ENCODE results near the gene KIAA1549. TPM values are rescaled to one million over a fixed set of nuclear protein-coding genes. Genes with fewer than 3 reads are reported as not detected.

KIAA1549 gene
- polyA plus RNA-seq, 2 of the 4 experiments (the other 2 are of a cell fraction): 4.1 to 4.7 TPM

DNA sequence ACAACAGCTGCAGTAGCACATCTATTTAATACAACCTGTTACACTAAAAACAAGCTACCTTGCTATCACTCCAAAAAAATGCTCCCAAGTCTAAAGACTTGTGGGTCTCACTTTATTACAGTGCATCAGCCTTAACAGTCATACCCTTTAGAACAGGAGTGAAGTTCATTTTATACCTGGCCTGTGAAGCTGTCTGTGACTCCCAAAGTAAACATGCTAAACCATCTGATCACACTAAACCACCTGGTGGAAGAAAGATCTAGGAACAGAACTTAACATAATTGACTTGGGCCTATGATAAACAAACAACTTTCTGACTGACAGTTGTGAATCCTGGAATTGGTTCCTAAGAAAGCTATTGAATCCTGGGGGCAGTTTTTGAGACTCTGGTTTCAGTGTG lies 102.3 kb downstream of the KIAA1549 start:
- ChIA-PET CTCF (interaction anchor here (0.6 kb wide), 1 partner anchor 683 kb away, joined by 3 read pairs; no protein-coding TSS in a partner anchor), POLR2A (interaction anchor here (0.7 kb wide), 1 partner anchor 103 kb away, joined by 3 read pairs; no protein-coding TSS in a partner anchor)
- Histone ChIP-seq H3K27ac (no peak overlapping the region), H3K4me1 (peaks cover 14% of the 10 kb centered on the region; the same call in 2 of the 3 replicates), H3K9me3 (no peaks in the 10 kb centered on the region), H3K4me2 (no peak overlapping the region), H3K4me3 (no peak overlapping the region)
- TF ChIP-seq, protein P1, sequence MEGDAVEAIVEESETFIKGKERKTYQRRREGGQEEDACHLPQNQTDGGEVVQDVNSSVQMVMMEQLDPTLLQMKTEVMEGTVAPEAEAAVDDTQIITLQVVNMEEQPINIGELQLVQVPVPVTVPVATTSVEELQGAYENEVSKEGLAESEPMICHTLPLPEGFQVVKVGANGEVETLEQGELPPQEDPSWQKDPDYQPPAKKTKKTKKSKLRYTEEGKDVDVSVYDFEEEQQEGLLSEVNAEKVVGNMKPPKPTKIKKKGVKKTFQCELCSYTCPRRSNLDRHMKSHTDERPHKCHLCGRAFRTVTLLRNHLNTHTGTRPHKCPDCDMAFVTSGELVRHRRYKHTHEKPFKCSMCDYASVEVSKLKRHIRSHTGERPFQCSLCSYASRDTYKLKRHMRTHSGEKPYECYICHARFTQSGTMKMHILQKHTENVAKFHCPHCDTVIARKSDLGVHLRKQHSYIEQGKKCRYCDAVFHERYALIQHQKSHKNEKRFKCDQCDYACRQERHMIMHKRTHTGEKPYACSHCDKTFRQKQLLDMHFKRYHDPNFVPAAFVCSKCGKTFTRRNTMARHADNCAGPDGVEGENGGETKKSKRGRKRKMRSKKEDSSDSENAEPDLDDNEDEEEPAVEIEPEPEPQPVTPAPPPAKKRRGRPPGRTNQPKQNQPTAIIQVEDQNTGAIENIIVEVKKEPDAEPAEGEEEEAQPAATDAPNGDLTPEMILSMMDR (IDR thresholded peaks at IDR 0.05): no peak
- TF ChIP-seq HOXA7 (CRISPR knock-in tag; IDR thresholded peaks at IDR 0.05): no peak
- TF ChIP-seq HEYL (CRISPR knock-in tag; IDR thresholded peaks at IDR 0.05): no peak
- no peak for TF ChIP-seq TP53 (CRISPR knock-in tag; IDR thresholded peaks at IDR 0.05)
- no peak for TF ChIP-seq FOSL2 (IDR thresholded peaks at IDR 0.05)
- no peak for TF ChIP-seq FOSL2 (CRISPR knock-in tag; IDR thresholded peaks at IDR 0.05)
- TF ChIP-seq, protein P2, sequence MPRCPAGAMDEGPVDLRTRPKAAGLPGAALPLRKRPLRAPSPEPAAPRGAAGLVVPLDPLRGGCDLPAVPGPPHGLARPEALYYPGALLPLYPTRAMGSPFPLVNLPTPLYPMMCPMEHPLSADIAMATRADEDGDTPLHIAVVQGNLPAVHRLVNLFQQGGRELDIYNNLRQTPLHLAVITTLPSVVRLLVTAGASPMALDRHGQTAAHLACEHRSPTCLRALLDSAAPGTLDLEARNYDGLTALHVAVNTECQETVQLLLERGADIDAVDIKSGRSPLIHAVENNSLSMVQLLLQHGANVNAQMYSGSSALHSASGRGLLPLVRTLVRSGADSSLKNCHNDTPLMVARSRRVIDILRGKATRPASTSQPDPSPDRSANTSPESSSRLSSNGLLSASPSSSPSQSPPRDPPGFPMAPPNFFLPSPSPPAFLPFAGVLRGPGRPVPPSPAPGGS (IDR thresholded peaks at IDR 0.05): no peak
- no peak for TF ChIP-seq RFX5 (IDR thresholded peaks at IDR 0.05)
- TF ChIP-seq CBX2 (IDR thresholded peaks at IDR 0.05; ENCODE audit: borderline replicate concordance, low read depth): no peak
- TF ChIP-seq, protein P3, sequence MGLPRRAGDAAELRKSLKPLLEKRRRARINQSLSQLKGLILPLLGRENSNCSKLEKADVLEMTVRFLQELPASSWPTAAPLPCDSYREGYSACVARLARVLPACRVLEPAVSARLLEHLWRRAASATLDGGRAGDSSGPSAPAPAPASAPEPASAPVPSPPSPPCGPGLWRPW (IDR thresholded peaks at IDR 0.05): no peak
- TF ChIP-seq RARB (CRISPR knock-in tag; IDR thresholded peaks at IDR 0.05): no peak
- TF ChIP-seq KDM1A (IDR thresholded peaks at IDR 0.05; ENCODE audit: low read depth): no peak
- TF ChIP-seq ZC3H11A (IDR thresholded peaks at IDR 0.05): no peak
- TF ChIP-seq KDM5A (IDR thresholded peaks at IDR 0.05): no peak
- TF ChIP-seq, protein P4, sequence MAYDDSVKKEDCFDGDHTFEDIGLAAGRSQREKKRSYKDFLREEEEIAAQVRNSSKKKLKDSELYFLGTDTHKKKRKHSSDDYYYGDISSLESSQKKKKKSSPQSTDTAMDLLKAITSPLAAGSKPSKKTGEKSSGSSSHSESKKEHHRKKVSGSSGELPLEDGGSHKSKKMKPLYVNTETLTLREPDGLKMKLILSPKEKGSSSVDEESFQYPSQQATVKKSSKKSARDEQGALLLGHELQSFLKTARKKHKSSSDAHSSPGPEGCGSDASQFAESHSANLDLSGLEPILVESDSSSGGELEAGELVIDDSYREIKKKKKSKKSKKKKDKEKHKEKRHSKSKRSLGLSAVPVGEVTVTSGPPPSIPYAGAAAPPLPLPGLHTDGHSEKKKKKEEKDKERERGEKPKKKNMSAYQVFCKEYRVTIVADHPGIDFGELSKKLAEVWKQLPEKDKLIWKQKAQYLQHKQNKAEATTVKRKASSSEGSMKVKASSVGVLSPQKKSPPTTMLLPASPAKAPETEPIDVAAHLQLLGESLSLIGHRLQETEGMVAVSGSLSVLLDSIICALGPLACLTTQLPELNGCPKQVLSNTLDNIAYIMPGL (CRISPR knock-in tag; IDR thresholded peaks at IDR 0.05; ENCODE audit: borderline replicate concordance): no peak
- no peak for TF ChIP-seq MAZ (IDR thresholded peaks at IDR 0.05; ENCODE audit: borderline replicate concordance, low read depth, low read length)
- no peak for TF ChIP-seq CEBPB (IDR thresholded peaks at IDR 0.05)
- TF ChIP-seq SREBF2 (IDR thresholded peaks at IDR 0.05): no peak
- TF ChIP-seq, protein P5, sequence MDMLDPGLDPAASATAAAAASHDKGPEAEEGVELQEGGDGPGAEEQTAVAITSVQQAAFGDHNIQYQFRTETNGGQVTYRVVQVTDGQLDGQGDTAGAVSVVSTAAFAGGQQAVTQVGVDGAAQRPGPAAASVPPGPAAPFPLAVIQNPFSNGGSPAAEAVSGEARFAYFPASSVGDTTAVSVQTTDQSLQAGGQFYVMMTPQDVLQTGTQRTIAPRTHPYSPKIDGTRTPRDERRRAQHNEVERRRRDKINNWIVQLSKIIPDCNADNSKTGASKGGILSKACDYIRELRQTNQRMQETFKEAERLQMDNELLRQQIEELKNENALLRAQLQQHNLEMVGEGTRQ (IDR thresholded peaks at IDR 0.05): no peak
- TF ChIP-seq POLR2AphosphoS2 (conservative IDR thresholded peaks at IDR 0.05; ENCODE audit: low read length): no peak
- no peak for DNase-seq (ENCODE audit: low read depth in 1 of 2, low spot score in 1 of 2)
- FAIRE-seq: no peak
- no peak for ATAC-seq

DNA sequence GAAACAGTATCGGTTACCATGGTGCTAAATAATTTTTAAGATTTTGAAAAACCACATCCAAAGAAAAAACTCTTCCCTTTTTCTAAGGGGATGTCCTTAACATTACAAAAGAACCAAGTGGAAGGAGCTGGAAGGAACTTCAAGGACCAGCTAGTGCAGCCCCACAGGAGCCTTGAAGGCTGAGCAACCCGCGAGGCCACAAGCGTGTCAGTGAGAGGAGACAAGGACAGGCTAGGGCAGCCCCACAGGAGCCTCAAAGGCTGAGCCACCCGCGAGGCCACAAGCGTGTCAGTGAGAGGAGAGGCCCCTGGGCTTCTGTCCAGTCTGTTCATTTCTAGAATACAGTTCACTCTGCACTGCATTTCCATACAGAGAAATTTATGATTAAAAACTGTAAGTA lies 103.1 kb downstream of the KIAA1549 start:
- ATAC-seq (no peak), DNase-seq (ENCODE audit: low read depth in 1 of 2, low spot score in 1 of 2) (no peak), FAIRE-seq (no peak)
- POLR2A ChIA-PET: interaction anchor here (0.6 kb wide), 1 partner anchor 8 kb away, joined by 3 read pairs; no protein-coding TSS in a partner anchor
- Histone ChIP-seq H3K4me3 (no peak overlapping the region), H3K4me2 (no peak overlapping the region), H3K4me1 (peaks cover 17% of the 10 kb centered on the region; the same call in 2 of the 3 replicates), H3K9me3 (no peaks in the 10 kb centered on the region), H3K27ac (0 out of 6 replicates have a peak overlapping the region, but pooled peaks of 1 of the 2 experiments have one; percentile 4)
- no peak for TF ChIP-seq FOSL2 (IDR thresholded peaks at IDR 0.05)
- no peak for TF ChIP-seq FOSL2 (CRISPR knock-in tag; IDR thresholded peaks at IDR 0.05)
- TF ChIP-seq, protein P6, sequence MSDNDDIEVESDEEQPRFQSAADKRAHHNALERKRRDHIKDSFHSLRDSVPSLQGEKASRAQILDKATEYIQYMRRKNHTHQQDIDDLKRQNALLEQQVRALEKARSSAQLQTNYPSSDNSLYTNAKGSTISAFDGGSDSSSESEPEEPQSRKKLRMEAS (IDR thresholded peaks at IDR 0.05): no peak
- TF ChIP-seq, protein P5 (IDR thresholded peaks at IDR 0.05): no peak
- no peak for TF ChIP-seq RARB (CRISPR knock-in tag; IDR thresholded peaks at IDR 0.05)
- no peak for TF ChIP-seq CBX2 (IDR thresholded peaks at IDR 0.05; ENCODE audit: borderline replicate concordance, low read depth)
- no peak for TF ChIP-seq EP300 (IDR thresholded peaks at IDR 0.05)
- TF ChIP-seq KDM1A (IDR thresholded peaks at IDR 0.05; ENCODE audit: low read depth): no peak
- CTCF ChIA-PET: interaction anchor here (0.5 to 2.5 kb wide), 6 partner anchors 9 to 683 kb away, joined by 3 to 19 read pairs (median 3); no protein-coding TSS in a partner anchor
- 93% methylated on average over 7 of the region's 7 CpGs for WGBS (ENCODE audit: missing lambda C conversion rate)
